Fibroblast of lung (primary cell): ENCODE measurements around the gene ZNF282. TPM values are rescaled to one million over a fixed set of nuclear protein-coding genes. Genes with fewer than 3 reads are reported as not detected.
A peak's percentile ranks its signal among the peaks of the same experiment; 100 is the strongest.

ENCODE experiments used
- DNase-seq, 2 donors: peaks; one replicate each; pipeline versions ENCODE4 v3.0.0 to v3.0.0-alpha.2; 2010; ENCODE audit warnings: low read depth in 2 of 2
- H2AFZ ChIP-seq: 2 replicates; pipeline ENCODE4 v1.5.1; 2012; ENCODE audit warnings: low read length, control low read depth, inconsistent platforms
- H3K27ac ChIP-seq: 2 replicates; pipeline ENCODE4 v1.5.1; 2011; ENCODE audit warnings: low read length, control low read depth; ENCODE audit not compliant: insufficient read depth
- H3K27me3 ChIP-seq: 2 replicates; pipeline ENCODE4 v1.5.1; 2011; ENCODE audit warnings: mild to moderate bottlenecking, low read length; ENCODE audit not compliant: control insufficient read depth, insufficient read depth
- H3K36me3 ChIP-seq: 2 replicates; pipeline ENCODE4 v1.5.1; 2011; ENCODE audit warnings: low read length; ENCODE audit not compliant: control insufficient read depth, insufficient read depth
- H3K4me1 ChIP-seq: 2 replicates; pipeline ENCODE4 v1.5.1; 2011; ENCODE audit warnings: low read length; ENCODE audit not compliant: control insufficient read depth, insufficient read depth; ENCODE audit errors: extremely low read depth
- H3K4me2 ChIP-seq: 2 replicates; pipeline ENCODE4 v1.5.1; 2011; ENCODE audit warnings: low read length, control low read depth; ENCODE audit not compliant: insufficient read depth; ENCODE audit errors: extremely low read depth
- H3K4me3 ChIP-seq, 4 experiments: fragments of 200-600 bp in 1 of 4; sonication (generic) in 1 of 4; replicated peaks in 1 of 4; 2 replicates each; pipeline ENCODE4 v1.5.1; 2011 to 2016; ENCODE audit warnings: low read length in 4 of 4, low read depth in 3 of 4, mild to moderate bottlenecking in 3 of 4, control low read depth in 2 of 4, inconsistent platforms in 1 of 4, mixed read lengths in 1 of 4; ENCODE audit not compliant: insufficient read depth in 1 of 4; ENCODE audit errors: control extremely low read depth in 1 of 4
- H3K79me2 ChIP-seq: 2 replicates; pipeline ENCODE4 v1.5.1; 2012; ENCODE audit warnings: mild to moderate bottlenecking, low read length, inconsistent platforms; ENCODE audit not compliant: control insufficient read depth, insufficient read depth
- H3K9ac ChIP-seq: 2 replicates; pipeline ENCODE4 v1.5.1; 2011; ENCODE audit warnings: mild to moderate bottlenecking, low read length, control low read depth; ENCODE audit not compliant: insufficient read depth
- H3K9me3 ChIP-seq: 2 replicates; pipeline ENCODE4 v1.5.1; 2012; ENCODE audit warnings: low read depth, low read length; ENCODE audit not compliant: control insufficient read depth, insufficient read depth
- H4K20me1 ChIP-seq: 2 replicates; pipeline ENCODE4 v1.5.1; 2011; ENCODE audit warnings: low read length; ENCODE audit not compliant: control insufficient read depth, insufficient read depth; ENCODE audit errors: extremely low read depth
- EZH2 ChIP-seq: IDR thresholded peaks from 2 replicates; pipeline ENCODE4 v1.5.1; 2012; ENCODE audit warnings: low read length, control low read depth, mild to moderate bottlenecking; ENCODE audit errors: missing control alignments
- polyA plus RNA-seq, 2 donors: library from polyadenylated mRNA; depleted of rRNA in 1 of 2; stranded (reverse) in 1 of 2; unstranded in 1 of 2; fragments of >200 nt; gene quantifications; 2 replicates each; pipeline ENCODE4 v1.2.1, GENCODE V29; 2011 to 2012; ENCODE audit warnings: missing spikeins in 1 of 2
- total RNA-seq: library from RNA; depleted of rRNA; stranded (reverse); fragments of >200 nt; gene quantifications from 2 replicates; pipeline ENCODE4 v1.2.1, GENCODE V29; 2014
- TF ChIP-seq, protein P1 (sequence below), 2 donors: IDR thresholded peaks in 1 of 2; conservative IDR thresholded peaks in 1 of 2; 1 replicate in 1 of 2; 2 replicates in 1 of 2; pipeline ENCODE4 v1.5.1; 2011 to 2012; ENCODE audit warnings: low read length in 2 of 2, control low read depth in 1 of 2, inconsistent platforms in 1 of 2, low read depth in 1 of 2, mild to moderate bottlenecking in 1 of 2

Gene ZNF282
- total and polyA plus RNA-seq, 2 donors (not counting 1 experiment from before 2014, with no cell fraction given) = 6.8 to 23.1 TPM

DNA sequence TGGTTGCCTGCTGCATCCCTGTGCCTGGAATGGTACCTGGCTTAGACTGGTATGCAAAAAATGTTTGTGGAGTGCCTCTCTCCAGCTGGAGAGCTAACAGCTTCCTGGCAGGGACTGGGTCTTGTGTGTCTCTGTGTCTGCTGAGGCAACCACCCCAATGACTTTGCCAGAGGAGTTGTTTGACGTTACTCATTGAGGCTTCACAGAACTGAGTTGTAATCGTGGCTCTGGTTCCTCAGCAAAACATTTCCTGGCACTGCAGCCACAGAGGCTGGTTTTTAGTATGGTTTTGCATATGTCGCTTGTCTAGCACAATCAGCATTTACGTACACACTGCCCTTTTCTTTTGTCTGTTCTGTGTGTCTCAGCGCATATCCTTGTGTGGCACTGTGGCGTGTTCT lies 7.5 kb downstream of the ZNF282 start:
- Histone ChIP-seq H3K36me3 (peaks cover 31% of the 10 kb centered on the region), H2AFZ (no peak overlapping the region), H3K9ac (no peak overlapping the region), H3K4me2 (no peak overlapping the region), H3K4me3 (no peak overlapping the region), H3K27me3 (no peaks in the 10 kb centered on the region), H3K27ac (no peak overlapping the region), H3K4me1 (no peaks in the 10 kb centered on the region), H3K9me3 (no peaks in the 10 kb centered on the region), H3K79me2 (peaks cover 20% of the 10 kb centered on the region), H4K20me1 (no peaks in the 10 kb centered on the region)
- no peak for TF ChIP-seq EZH2
- TF ChIP-seq, protein P1, sequence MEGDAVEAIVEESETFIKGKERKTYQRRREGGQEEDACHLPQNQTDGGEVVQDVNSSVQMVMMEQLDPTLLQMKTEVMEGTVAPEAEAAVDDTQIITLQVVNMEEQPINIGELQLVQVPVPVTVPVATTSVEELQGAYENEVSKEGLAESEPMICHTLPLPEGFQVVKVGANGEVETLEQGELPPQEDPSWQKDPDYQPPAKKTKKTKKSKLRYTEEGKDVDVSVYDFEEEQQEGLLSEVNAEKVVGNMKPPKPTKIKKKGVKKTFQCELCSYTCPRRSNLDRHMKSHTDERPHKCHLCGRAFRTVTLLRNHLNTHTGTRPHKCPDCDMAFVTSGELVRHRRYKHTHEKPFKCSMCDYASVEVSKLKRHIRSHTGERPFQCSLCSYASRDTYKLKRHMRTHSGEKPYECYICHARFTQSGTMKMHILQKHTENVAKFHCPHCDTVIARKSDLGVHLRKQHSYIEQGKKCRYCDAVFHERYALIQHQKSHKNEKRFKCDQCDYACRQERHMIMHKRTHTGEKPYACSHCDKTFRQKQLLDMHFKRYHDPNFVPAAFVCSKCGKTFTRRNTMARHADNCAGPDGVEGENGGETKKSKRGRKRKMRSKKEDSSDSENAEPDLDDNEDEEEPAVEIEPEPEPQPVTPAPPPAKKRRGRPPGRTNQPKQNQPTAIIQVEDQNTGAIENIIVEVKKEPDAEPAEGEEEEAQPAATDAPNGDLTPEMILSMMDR (conservative IDR thresholded peaks at IDR 0.05 in 1 of 2, IDR thresholded peaks at IDR 0.05 in 1 of 2; ENCODE audit: low read depth in 1 of 2, low read length in 2 of 2) = no peak
- peak in 1 of 2 donors; percentile 70 for DNase-seq

DNA sequence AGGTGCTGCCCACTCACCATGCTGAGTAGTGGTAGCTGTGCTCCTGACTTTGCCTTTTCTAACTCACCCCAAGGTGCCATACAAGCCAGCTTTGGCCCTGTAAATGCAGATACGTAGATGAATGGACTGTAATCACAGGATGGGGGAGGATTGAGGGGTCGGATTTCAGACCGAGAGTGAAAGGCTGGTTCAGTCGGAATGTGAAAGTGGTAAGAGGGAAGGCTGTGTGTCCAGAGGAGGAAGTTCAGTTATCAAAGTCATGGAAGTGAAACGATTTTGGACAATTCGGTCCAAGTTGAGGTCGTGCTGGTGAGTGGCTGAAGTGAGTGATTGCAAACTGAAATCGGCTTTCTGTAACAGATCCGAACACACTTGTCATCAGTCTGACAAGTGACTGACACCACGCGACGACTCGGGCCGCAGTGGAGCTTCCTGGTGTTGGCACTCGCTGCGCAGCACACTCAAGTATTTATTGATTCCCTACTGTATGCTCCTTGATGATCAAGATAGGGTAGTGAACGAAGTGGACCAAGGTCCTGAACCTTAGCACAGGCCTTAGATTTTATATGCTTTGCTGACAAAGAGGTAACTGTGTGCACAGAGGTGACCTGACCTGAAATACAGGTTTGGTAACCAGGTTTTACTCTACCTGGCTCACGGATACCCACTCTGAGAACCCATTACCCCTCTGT lies 10.5 kb downstream of the ZNF282 start:
- no peak overlapping the region for H3K9ac ChIP-seq
- peaks cover 15% of the 10 kb centered on the region for H3K79me2 ChIP-seq
- DNase-seq = no peak
- no peak overlapping the region for H2AFZ ChIP-seq
- no peaks in the 10 kb centered on the region for H3K9me3 ChIP-seq
- H3K27ac ChIP-seq = no peak overlapping the region
- no peak overlapping the region for H3K4me2 ChIP-seq
- H4K20me1 ChIP-seq = no peaks in the 10 kb centered on the region
- H3K27me3 ChIP-seq = no peaks in the 10 kb centered on the region
- H3K4me1 ChIP-seq = no peaks in the 10 kb centered on the region
- no peak overlapping the region for H3K4me3 ChIP-seq
- no peak for TF ChIP-seq EZH2
- TF ChIP-seq, protein P1 (conservative IDR thresholded peaks at IDR 0.05 in 1 of 2, IDR thresholded peaks at IDR 0.05 in 1 of 2; ENCODE audit: low read depth in 1 of 2, low read length in 2 of 2) = no peak
- peaks cover 29% of the 10 kb centered on the region for H3K36me3 ChIP-seq

- no peaks in the 10 kb centered on the region for H3K27me3 ChIP-seq
- no peaks in the 10 kb centered on the region for H3K9me3 ChIP-seq
- peaks cover 13% of the 10 kb centered on the region for H3K79me2 ChIP-seq
- H3K27ac ChIP-seq = no peak overlapping the region
- H3K4me3 ChIP-seq = no peak overlapping the region
- no peak overlapping the region for H3K9ac ChIP-seq
- H2AFZ ChIP-seq = no peak overlapping the region
- no peak for DNase-seq
- TF ChIP-seq EZH2 = no peak
- TF ChIP-seq, protein P1 (conservative IDR thresholded peaks at IDR 0.05 in 1 of 2, IDR thresholded peaks at IDR 0.05 in 1 of 2; ENCODE audit: low read depth in 1 of 2, low read length in 2 of 2) = no peak
- no peaks in the 10 kb centered on the region for H4K20me1 ChIP-seq
- H3K4me2 ChIP-seq = no peak overlapping the region
- no peaks in the 10 kb centered on the region for H3K4me1 ChIP-seq
- peaks cover 32% of the 10 kb centered on the region for H3K36me3 ChIP-seq
Measured at GRCh38 chr7:149207324-149208035, 12.1 kb downstream of the ZNF282 start.
